SK-N-SH (cell line): Measurements from ENCODE around the gene BTN1A1. TPM values are rescaled to one million over a fixed set of nuclear protein-coding genes. Genes with fewer than 3 reads are reported as not detected.

Experiments
- CHD2 ChIP-seq: fragments of 150-350 bp; IDR thresholded peaks from 2 replicates; pipeline ENCODE4 v1.6.1; 2018; ENCODE audit warnings: low read length; ENCODE audit not compliant: partially characterized antibody
- CTCF ChIP-seq: fragments of 200-600 bp; sonication (generic); IDR thresholded peaks from 2 replicates; pipeline ENCODE4 v1.6.1; 2017; ENCODE audit warnings: antibody characterized with exemption, mild to moderate bottlenecking, moderate library complexity
- ELF1 ChIP-seq: IDR thresholded peaks from 2 replicates; pipeline ENCODE4 v1.4.0; 2012
- EP300 ChIP-seq, 2 experiments: IDR thresholded peaks; 2 replicates each; pipeline versions ENCODE4 v1.4.0 to v1.6.1; 2012; ENCODE audit warnings: borderline replicate concordance in 1 of 2, low read depth in 1 of 2, low read length in 1 of 2
- EZH2phosphoT487 ChIP-seq: fragments of 200-600 bp; sonication (generic); IDR thresholded peaks from 2 replicates; pipeline ENCODE4 v1.6.1; 2017; ENCODE audit warnings: low read depth, mixed run types, mild to moderate bottlenecking, antibody characterized with exemption, moderate library complexity, borderline replicate concordance
- GABPA ChIP-seq: IDR thresholded peaks from 2 replicates; pipeline ENCODE4 v1.4.0; 2012; ENCODE audit warnings: low read depth, mild to moderate bottlenecking
- JUND ChIP-seq: IDR thresholded peaks from 2 replicates; pipeline ENCODE4 v1.4.0; 2012
- MAX ChIP-seq: IDR thresholded peaks from 2 replicates; pipeline ENCODE4 v1.4.0; 2012; ENCODE audit warnings: low read depth
- MXI1 ChIP-seq: IDR thresholded peaks from 2 replicates; pipeline ENCODE4 v1.6.1; 2012; ENCODE audit warnings: mild to moderate bottlenecking, low read depth, low read length, improper control_type of control experiment
- PBX3 ChIP-seq: IDR thresholded peaks from 2 replicates; pipeline ENCODE4; 2012
- RAD21 ChIP-seq: IDR thresholded peaks from 2 replicates; pipeline ENCODE4 v1.6.1; 2012; ENCODE audit warnings: mild to moderate bottlenecking, low read length
- RCOR1 ChIP-seq: fragments of 150-350 bp; IDR thresholded peaks from 2 replicates; pipeline ENCODE4 v1.6.1; 2017; ENCODE audit warnings: antibody characterized with exemption, low read length
- REST ChIP-seq: IDR thresholded peaks from 2 replicates; pipeline ENCODE4 v1.6.1; 2012; ENCODE audit warnings: mild to moderate bottlenecking, low read depth, low read length, moderate library complexity
- RFX5 ChIP-seq: IDR thresholded peaks from 2 replicates; pipeline ENCODE4 v1.6.1; 2012; ENCODE audit warnings: mild to moderate bottlenecking, improper control_type of control experiment, low read length
- RXRA ChIP-seq: IDR thresholded peaks from 2 replicates; pipeline ENCODE4 v1.4.0; 2012; ENCODE audit warnings: low read depth, mild to moderate bottlenecking, borderline replicate concordance
- TCF12 ChIP-seq: IDR thresholded peaks from 2 replicates; pipeline ENCODE4 v1.4.0; 2012
- TEAD4 ChIP-seq: IDR thresholded peaks from 2 replicates; pipeline ENCODE4 v1.4.0; 2012; ENCODE audit warnings: mild to moderate bottlenecking, borderline replicate concordance; ENCODE audit not compliant: insufficient read depth
- USF1 ChIP-seq: IDR thresholded peaks from 2 replicates; pipeline ENCODE4 v1.4.0; 2012; ENCODE audit warnings: low read depth, borderline replicate concordance
- YY1 ChIP-seq: IDR thresholded peaks from 2 replicates; pipeline ENCODE4 v1.4.0; 2012; ENCODE audit warnings: low read depth, mild to moderate bottlenecking
- polyA plus RNA-seq, 3 experiments: library from polyadenylated mRNA; depleted of rRNA; stranded (reverse); fragments of >200 nt; gene quantifications; 2 replicates each; pipeline ENCODE4 v1.2.3, GENCODE V29; 2012

Gene BTN1A1
- polyA plus RNA-seq, 1 of the 3 experiments (the other 2 are of a cell fraction), result not detected

GRCh38 chr6:26520850-26521599 lies 20.9 kb downstream of the BTN1A1 start (continued):
- TF ChIP-seq PBX3 (no peak), GABPA (no peak), RCOR1 (peak; percentile 42; the same call in 1 of the 2 replicates), JUND (no peak), MXI1 (no peak), USF1 (no peak), YY1 (no peak), MAX (no peak), CHD2 (peak; percentile 64), TEAD4 (peak; percentile 81), TCF12 (no peak), RFX5 (no peak), REST (0 out of 2 replicates have a peak, but pooled peaks have one; percentile 42), EP300 (IDR thresholded peaks at IDR 0.05; ENCODE audit: borderline replicate concordance in 1 of 2, low read depth in 1 of 2, low read length in 1 of 2) (peak in 1 of 2 experiments; percentile 1; a peak in 2 of 4 replicates), CTCF (no peak), RXRA (no peak), RAD21 (no peak), ELF1 (no peak), EZH2phosphoT487 (no peak)
